ENCODE results near the gene CLDN6.

Gene CLDN6

GRCh38 chr16:3012246-3012645 is 5.7 kb downstream of the CLDN6 start:
- no peak for DNase-seq

- no peak for DNase-seq
These were observed 7.5 kb downstream of the CLDN6 start for GRCh38 chr16:3010510-3010909.

GRCh38 chr16:3009568-3010390 is 8.2 kb downstream of the CLDN6 start:
- DNase-seq: no peak

GRCh38 chr16:3008690-3009037 is 9.3 kb downstream of the CLDN6 start:
- no peak for DNase-seq

GRCh38 chr16:3007957-3008689 is 9.9 kb downstream of the CLDN6 start:
- DNase-seq: no peak

- DNase-seq: no peak
These were observed 10.7 kb downstream of the CLDN6 start for GRCh38 chr16:3007059-3007956.

GRCh38 chr16:3004781-3005284 is 13.2 kb downstream of the CLDN6 start:
- DNase-seq: no peak

GRCh38 chr16:3004319-3004718 is 13.7 kb downstream of the CLDN6 start:
- no peak for DNase-seq

- DNase-seq: peak; percentile 91
These were observed 14.3 kb downstream of the CLDN6 start for GRCh38 chr16:3003582-3004270.

GRCh38 chr16:3001316-3001715 is 16.7 kb downstream of the CLDN6 start:
- no peak for DNase-seq

- no peak for DNase-seq
These were observed 17.4 kb downstream of the CLDN6 start for GRCh38 chr16:3000540-3000939.

- DNase-seq: no peak
These were observed 18.1 kb downstream of the CLDN6 start for GRCh38 chr16:2999929-3000328.

GRCh38 chr16:2996298-2996697 is 21.7 kb downstream of the CLDN6 start:
- DNase-seq: no peak

- DNase-seq: no peak
These were observed 25.5 kb downstream of the CLDN6 start for GRCh38 chr16:2992383-2993081.

GRCh38 chr16:2991566-2992261 is 26.3 kb downstream of the CLDN6 start:
- DNase-seq: no peak

- no peak for DNase-seq
These were observed 27.1 kb downstream of the CLDN6 start for GRCh38 chr16:2990891-2991290.

GRCh38 chr16:2988590-2989099 is 29.3 kb downstream of the CLDN6 start:
- no peak for DNase-seq

- DNase-seq: no peak
These were observed 30.1 kb downstream of the CLDN6 start for GRCh38 chr16:2987833-2988232.

- DNase-seq: no peak
These were observed 30.7 kb downstream of the CLDN6 start for GRCh38 chr16:2987286-2987685.

- DNase-seq: no peak
These were observed 31.3 kb downstream of the CLDN6 start for GRCh38 chr16:2986623-2987188.

GRCh38 chr16:2985893-2986355 is 32.1 kb downstream of the CLDN6 start:
- no peak for DNase-seq

All from stimulated activated CD4-positive, alpha-beta T cell treated with anti-CD3 and anti-CD28 coated beads, Interleukin-12 subunit alpha, Interleukin-12 subunit beta, amount 100 ng/mL, for 4 hours (primary cell).